GM23248 (cell line): Measurements from ENCODE around the gene CYP39A1. TPM values are rescaled to one million over a fixed set of nuclear protein-coding genes. Genes with fewer than 3 reads are reported as not detected.

Experiments used
- DNase-seq: peaks from one replicate; pipeline ENCODE4 v3.0.0-alpha.2; 2015
- H2AFZ ChIP-seq: fragments of 200-600 bp; sonication (generic); 2 replicates; pipeline ENCODE4 v1.6.1; 2016; ENCODE audit warnings: antibody characterized with exemption
- H3F3A ChIP-seq: fragments of 200-600 bp; sonication (generic); 2 replicates; pipeline ENCODE4 v1.6.1; 2016; ENCODE audit warnings: mild to moderate bottlenecking, antibody characterized with exemption, mixed run types; ENCODE audit not compliant: insufficient read depth
- H3K27ac ChIP-seq: fragments of 200-600 bp; sonication (generic); 2 replicates; pipeline ENCODE4 v1.5.1; 2016; ENCODE audit warnings: mild to moderate bottlenecking
- H3K27me3 ChIP-seq: fragments of 200-600 bp; sonication (generic); replicated peaks from 2 replicates; pipeline ENCODE4 v1.6.1; 2016; ENCODE audit warnings: mild to moderate bottlenecking; ENCODE audit not compliant: insufficient read depth
- H3K36me3 ChIP-seq: fragments of 200-600 bp; sonication (generic); 2 replicates; pipeline ENCODE4 v1.6.1; 2016; ENCODE audit warnings: low read depth, mild to moderate bottlenecking
- H3K4me1 ChIP-seq: fragments of 200-600 bp; sonication (generic); 2 replicates; pipeline ENCODE4 v1.6.1; 2016; ENCODE audit warnings: mild to moderate bottlenecking; ENCODE audit not compliant: insufficient read depth
- H3K4me2 ChIP-seq: fragments of 200-600 bp; sonication (generic); one replicate; pipeline ENCODE4 v1.6.1; 2016; ENCODE audit warnings: mild to moderate bottlenecking; ENCODE audit not compliant: unreplicated experiment
- H3K4me3 ChIP-seq: fragments of 200-600 bp; sonication (generic); 2 replicates; pipeline ENCODE4 v1.5.1; 2016; ENCODE audit warnings: mild to moderate bottlenecking
- H3K79me2 ChIP-seq: fragments of 200-600 bp; sonication (generic); 2 replicates; pipeline ENCODE4 v1.6.1; 2016; ENCODE audit warnings: mild to moderate bottlenecking; ENCODE audit not compliant: insufficient read depth
- H3K9ac ChIP-seq: fragments of 200-600 bp; sonication (generic); 2 replicates; pipeline ENCODE4 v1.6.1; 2016; ENCODE audit warnings: mild to moderate bottlenecking
- H3K9me2 ChIP-seq: fragments of 200-600 bp; sonication (generic); 2 replicates; pipeline ENCODE4 v1.6.1; 2016; ENCODE audit warnings: mixed run types, mild to moderate bottlenecking, moderate library complexity; ENCODE audit not compliant: insufficient read depth
- H3K9me3 ChIP-seq: fragments of 200-600 bp; sonication (generic); one replicate; pipeline ENCODE4 v1.6.1; 2017; ENCODE audit warnings: low read depth
- H4K20me1 ChIP-seq: fragments of 200-600 bp; sonication (generic); 2 replicates; pipeline ENCODE4 v1.6.0; 2016; ENCODE audit not compliant: insufficient read depth
- EZH2 ChIP-seq: fragments of 200-600 bp; sonication (generic); IDR thresholded peaks from 2 replicates; pipeline ENCODE4 v1.6.1; 2018; ENCODE audit warnings: antibody characterized with exemption, mild to moderate bottlenecking; ENCODE audit not compliant: insufficient read depth, poor library complexity, severe bottlenecking
- EZH2phosphoT487 ChIP-seq: fragments of 200-600 bp; sonication (generic); IDR thresholded peaks from 2 replicates; pipeline ENCODE4 v1.6.1; 2018; ENCODE audit warnings: antibody characterized with exemption, moderate library complexity, mild to moderate bottlenecking, low read depth; ENCODE audit not compliant: insufficient read depth
- WGBS, 2 experiments: methylation state at CpG; one replicate each; pipeline ENCODE4 v1.1.6; 2015 to 2017; ENCODE audit warnings: low lambda C conversion rate in 2 of 2, low coverage in 1 of 2; ENCODE audit errors: missing lambda C conversion rate in 2 of 2; 5-methylcytosine and 5-hydroxymethylcytosine counted together
- in situ Hi-C: fragments of 300-500 bp; cut with MboI; formaldehyde crosslinking; loops from 2 replicates; pipeline ENCODE4 v1.15.0; 2020
- polyA plus RNA-seq: library from polyadenylated mRNA; unstranded; fragments of >200 nt; fragmentation: Nextera tagmentation; extraction: Ambion mirVana; gene quantifications from 2 replicates; pipeline ENCODE4 v1.2.1, GENCODE V29; 2016
- total RNA-seq: library from RNA; depleted of rRNA; stranded (reverse); fragments of >200 nt; shearing (Covaris generic); gene quantifications from 2 replicates; pipeline ENCODE4 v1.2.3, GENCODE V29; 2014

Gene CYP39A1
- total and polyA plus RNA-seq, 2 experiments from 2014 or later = 0.46 TPM; not detected in 1

DNA sequence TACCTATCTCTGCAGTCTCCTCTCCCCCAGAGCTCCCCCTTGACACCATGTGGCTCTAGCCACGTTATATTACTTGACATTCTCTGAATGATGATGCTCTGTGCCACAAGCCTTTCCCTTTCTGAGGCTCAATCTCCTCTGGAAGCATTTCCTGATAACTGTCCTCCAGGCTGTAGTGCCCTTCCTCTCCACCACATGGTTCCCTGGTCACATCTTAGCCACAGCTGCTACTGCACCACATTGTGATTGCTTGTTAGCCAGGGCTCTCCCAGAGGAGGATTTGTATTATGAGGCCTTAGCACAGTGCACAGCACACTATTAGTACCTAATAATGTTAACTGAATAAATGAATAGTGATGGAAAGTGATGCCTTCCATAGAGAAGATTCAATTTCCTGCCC, 97.5 kb downstream of the CYP39A1 start:
- Histone ChIP-seq H3K36me3 (no peaks in the 10 kb centered on the region), H3K9me2 (no peaks in the 10 kb centered on the region), H2AFZ (no peak overlapping the region), H3K4me1 (no peaks in the 10 kb centered on the region), H3K9ac (no peak overlapping the region), H3K4me3 (no peak overlapping the region), H3K27ac (no peak overlapping the region), H4K20me1 (no peaks in the 10 kb centered on the region), H3K79me2 (no peaks in the 10 kb centered on the region), H3K4me2 (no peak overlapping the region), H3K9me3 (no peaks in the 10 kb centered on the region), H3K27me3 (no peaks in the 10 kb centered on the region), H3F3A (no peaks in the 10 kb centered on the region)
- in situ Hi-C loops = no loop called here
- TF ChIP-seq EZH2 (no peak), EZH2phosphoT487 (no peak)
- WGBS, 2 experiments = 12 to 21% methylated on average over 1 of the region's 1 CpG
- DNase-seq = no peak

DNA sequence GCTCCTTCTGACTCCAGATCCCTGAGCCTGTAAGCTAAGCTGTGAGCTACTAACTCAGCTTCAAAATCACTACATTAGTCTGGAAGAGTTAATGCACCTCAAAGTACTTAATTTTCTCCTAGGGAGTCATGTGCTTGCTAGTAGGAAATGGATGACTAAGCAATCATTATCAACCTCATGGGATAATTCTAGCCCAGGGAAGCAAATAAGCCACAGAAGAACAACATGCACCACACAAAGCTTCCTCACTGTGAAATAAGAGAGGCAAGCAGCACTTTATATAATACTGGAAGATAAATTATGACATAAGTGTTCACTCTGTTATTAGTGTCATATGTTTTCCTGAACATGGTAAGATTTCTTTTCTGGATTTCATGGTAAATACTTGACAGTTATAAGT, 103.5 kb downstream of the CYP39A1 start:
- H3K27ac ChIP-seq = no peak overlapping the region
- no peaks in the 10 kb centered on the region for H3K9me2 ChIP-seq
- H3K4me3 ChIP-seq = no peak overlapping the region
- H3F3A ChIP-seq = no peaks in the 10 kb centered on the region
- no peak overlapping the region for H2AFZ ChIP-seq
- H3K4me1 ChIP-seq = no peaks in the 10 kb centered on the region
- no peaks in the 10 kb centered on the region for H3K36me3 ChIP-seq
- H4K20me1 ChIP-seq = no peaks in the 10 kb centered on the region
- no peaks in the 10 kb centered on the region for H3K79me2 ChIP-seq
- H3K4me2 ChIP-seq = no peak overlapping the region
- H3K9ac ChIP-seq = no peak overlapping the region
- in situ Hi-C loops = no loop called here
- no peaks in the 10 kb centered on the region for H3K9me3 ChIP-seq
- TF ChIP-seq EZH2phosphoT487 (no peak), EZH2 (no peak)
- DNase-seq = no peak
- H3K27me3 ChIP-seq = no peaks in the 10 kb centered on the region

DNA sequence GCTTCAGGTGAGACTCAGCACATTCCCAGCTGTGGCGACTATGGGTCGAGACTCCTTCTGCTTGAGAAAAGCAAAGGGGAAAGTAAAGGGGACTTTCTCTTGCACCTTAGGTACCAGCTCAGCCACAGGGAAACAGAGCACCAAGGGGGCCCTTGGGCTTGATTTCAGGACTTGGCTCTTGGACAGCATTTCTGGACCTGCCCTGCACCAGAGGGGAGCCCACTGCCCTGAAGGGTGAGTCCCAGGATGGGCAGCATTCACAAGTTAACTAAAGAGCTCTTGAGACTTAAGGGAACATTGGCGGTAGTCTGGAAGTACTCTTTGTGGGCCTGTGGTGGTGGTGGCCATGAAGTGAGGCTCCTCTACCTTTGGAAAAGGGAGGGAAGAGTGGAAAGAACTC, 111.1 kb downstream of the CYP39A1 start:
- no peak overlapping the region for H3K27ac ChIP-seq
- no peaks in the 10 kb centered on the region for H3K9me3 ChIP-seq
- H3F3A ChIP-seq = no peaks in the 10 kb centered on the region
- DNase-seq = no peak
- no peaks in the 10 kb centered on the region for H3K36me3 ChIP-seq
- in situ Hi-C loops = no loop called here
- H3K4me1 ChIP-seq = no peaks in the 10 kb centered on the region
- H2AFZ ChIP-seq = no peak overlapping the region
- 57 to 67% methylated on average over 3 of the region's 3 CpGs for WGBS, 2 experiments
- H4K20me1 ChIP-seq = no peaks in the 10 kb centered on the region
- H3K9ac ChIP-seq = no peak overlapping the region
- no peaks in the 10 kb centered on the region for H3K79me2 ChIP-seq
- H3K9me2 ChIP-seq = no peaks in the 10 kb centered on the region
- no peak overlapping the region for H3K4me2 ChIP-seq
- H3K27me3 ChIP-seq = no peaks in the 10 kb centered on the region
- no peak for TF ChIP-seq EZH2phosphoT487
- no peak overlapping the region for H3K4me3 ChIP-seq

DNA sequence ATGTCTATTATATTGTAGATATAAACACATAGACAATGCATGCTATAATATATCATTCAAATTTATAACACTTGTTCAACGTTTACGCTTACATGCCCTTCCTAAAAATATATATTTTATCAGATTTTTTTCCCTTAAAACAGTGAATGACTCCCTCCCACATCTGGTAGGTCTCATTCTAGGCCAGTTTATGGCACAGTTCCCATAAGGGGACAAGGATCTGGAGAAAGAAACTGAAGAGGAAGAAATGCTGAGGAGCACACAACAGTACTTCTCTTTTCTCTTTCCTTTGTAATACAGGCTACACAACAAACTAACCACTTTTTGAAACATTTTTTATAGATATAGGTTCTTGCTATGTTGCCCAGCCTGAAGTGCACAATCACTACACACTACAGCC, 112.8 kb downstream of the CYP39A1 start:
- H3K4me3 ChIP-seq = no peak overlapping the region
- H3K4me2 ChIP-seq = no peak overlapping the region
- no peaks in the 10 kb centered on the region for H3K27me3 ChIP-seq
- H4K20me1 ChIP-seq = no peaks in the 10 kb centered on the region
- DNase-seq = no peak
- H2AFZ ChIP-seq = no peak overlapping the region
- no peaks in the 10 kb centered on the region for H3K36me3 ChIP-seq
- H3K4me1 ChIP-seq = no peaks in the 10 kb centered on the region
- in situ Hi-C loops = no loop called here
- WGBS, 2 experiments = 65 to 72% methylated on average over 2 of the region's 2 CpGs
- H3K79me2 ChIP-seq = no peaks in the 10 kb centered on the region
- H3K9me3 ChIP-seq = no peaks in the 10 kb centered on the region
- no peak overlapping the region for H3K27ac ChIP-seq
- no peak overlapping the region for H3K9ac ChIP-seq
- H3F3A ChIP-seq = no peaks in the 10 kb centered on the region
- H3K9me2 ChIP-seq = no peaks in the 10 kb centered on the region
- no peak for TF ChIP-seq EZH2
- TF ChIP-seq EZH2phosphoT487 = no peak

DNA sequence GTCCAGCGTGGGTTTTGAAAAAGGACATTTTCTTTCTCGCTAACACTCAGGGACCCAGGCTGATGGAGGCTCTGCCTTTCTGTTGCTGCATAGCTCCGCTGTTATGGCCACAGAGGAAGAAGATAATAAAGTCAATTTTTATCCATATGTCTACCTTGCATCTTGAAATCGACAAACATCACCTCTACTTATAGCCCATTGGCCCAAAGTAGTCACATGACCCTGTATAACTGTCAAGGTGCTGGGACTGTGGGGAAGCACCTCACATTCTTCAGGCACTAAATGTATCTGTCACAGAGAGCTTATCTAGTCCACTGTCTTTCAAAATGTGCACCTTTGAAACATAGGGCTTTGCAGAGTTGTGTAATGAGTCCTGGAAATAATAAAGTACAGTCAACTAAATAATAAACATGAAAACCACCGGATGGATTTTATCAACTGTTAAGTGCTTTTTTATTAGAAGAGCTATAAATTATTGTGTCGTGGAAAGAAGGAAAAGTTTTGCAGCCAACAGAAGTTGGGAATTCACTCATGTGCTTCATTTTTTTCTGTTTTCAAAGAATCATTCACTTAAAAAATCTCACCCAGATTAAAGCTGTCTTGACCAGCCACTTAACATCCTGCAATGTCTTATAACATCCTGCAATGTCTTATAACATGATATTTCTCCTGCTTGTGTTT, 113.7 kb downstream of the CYP39A1 start:
- H3K27ac ChIP-seq = no peak overlapping the region
- no peaks in the 10 kb centered on the region for H3K27me3 ChIP-seq
- H3K9me3 ChIP-seq = no peaks in the 10 kb centered on the region
- H3K79me2 ChIP-seq = no peaks in the 10 kb centered on the region
- no peaks in the 10 kb centered on the region for H4K20me1 ChIP-seq
- no peak overlapping the region for H2AFZ ChIP-seq
- TF ChIP-seq EZH2phosphoT487 (no peak), EZH2 (no peak)
- no peaks in the 10 kb centered on the region for H3F3A ChIP-seq
- in situ Hi-C loops = no loop called here
- H3K4me1 ChIP-seq = no peaks in the 10 kb centered on the region
- no peaks in the 10 kb centered on the region for H3K9me2 ChIP-seq
- no peak overlapping the region for H3K4me3 ChIP-seq
- H3K9ac ChIP-seq = no peak overlapping the region
- 33 to 36% methylated on average over 6 of the region's 6 CpGs for WGBS, 2 experiments
- no peaks in the 10 kb centered on the region for H3K36me3 ChIP-seq
- H3K4me2 ChIP-seq = no peak overlapping the region
- DNase-seq = no peak
